ENCODE results near the gene NUCB2.
A peak's percentile ranks its signal among the peaks of the same experiment; 100 is the strongest.
"Not testable (repeated sequence)": the region's sequence is repeated elsewhere in the genome, so short reads cannot be mapped to it uniquely, and the experiment has no call there.

NUCB2 gene

GRCh38 chr11:17257196-17257595, 19.3 kb upstream of the NUCB2 start:
- Mint-ChIP-seq H3K27ac (no peak overlapping the region), H3K4me3 (no peak overlapping the region), H3K4me1 (ENCODE audit: low read depth) (peaks cover 6% of the 10 kb centered on the region), H3K27me3 (ENCODE audit: low read depth) (peaks cover 16% of the 10 kb centered on the region), H3K9me3 (no peaks in the 10 kb centered on the region), H3K36me3 (ENCODE audit: low read depth) (no peaks in the 10 kb centered on the region)
- DNase-seq (ENCODE audit: low spot score) = no peak

GRCh38 chr11:17258670-17259069, 17.9 kb upstream of the NUCB2 start:
- no peaks in the 10 kb centered on the region for H3K9me3 Mint-ChIP-seq
- peaks cover 11% of the 10 kb centered on the region for H3K4me1 Mint-ChIP-seq (ENCODE audit: low read depth)
- peaks cover 1% of the 10 kb centered on the region for H3K36me3 Mint-ChIP-seq (ENCODE audit: low read depth)
- no peak overlapping the region for H3K4me3 Mint-ChIP-seq
- DNase-seq (ENCODE audit: low spot score) = no peak
- H3K27ac Mint-ChIP-seq = no peak overlapping the region
- peaks cover 14% of the 10 kb centered on the region for H3K27me3 Mint-ChIP-seq (ENCODE audit: low read depth)

GRCh38 chr11:17259519-17259918, 17.0 kb upstream of the NUCB2 start:
- Mint-ChIP-seq H3K27ac (no peak overlapping the region), H3K4me3 (no peak overlapping the region), H3K36me3 (ENCODE audit: low read depth) (peaks cover 1% of the 10 kb centered on the region), H3K9me3 (no peaks in the 10 kb centered on the region), H3K4me1 (ENCODE audit: low read depth) (peaks cover 14% of the 10 kb centered on the region), H3K27me3 (ENCODE audit: low read depth) (peaks cover 18% of the 10 kb centered on the region)
- no peak for DNase-seq (ENCODE audit: low spot score)

- Mint-ChIP-seq H3K36me3 (ENCODE audit: low read depth) (peaks cover 1% of the 10 kb centered on the region), H3K4me3 (no peak overlapping the region), H3K4me1 (ENCODE audit: low read depth) (peaks cover 14% of the 10 kb centered on the region), H3K9me3 (no peaks in the 10 kb centered on the region), H3K27me3 (ENCODE audit: low read depth) (peaks cover 20% of the 10 kb centered on the region), H3K27ac (no peak overlapping the region)
- DNase-seq (ENCODE audit: low spot score) = no peak
Observed at GRCh38 chr11:17260020-17260419, 16.5 kb upstream of the NUCB2 start.

GRCh38 chr11:17263769-17264168, 12.8 kb upstream of the NUCB2 start:
- DNase-seq (ENCODE audit: low spot score) = no peak
- no peaks in the 10 kb centered on the region for H3K9me3 Mint-ChIP-seq
- no peak overlapping the region for H3K27ac Mint-ChIP-seq
- H3K4me1 Mint-ChIP-seq (ENCODE audit: low read depth) = peaks cover 15% of the 10 kb centered on the region
- peaks cover 36% of the 10 kb centered on the region for H3K27me3 Mint-ChIP-seq (ENCODE audit: low read depth)
- peaks cover 1% of the 10 kb centered on the region for H3K36me3 Mint-ChIP-seq (ENCODE audit: low read depth)
- H3K4me3 Mint-ChIP-seq = no peak overlapping the region

GRCh38 chr11:17266781-17267180, 9.8 kb upstream of the NUCB2 start:
- Mint-ChIP-seq H3K4me3 (no peak overlapping the region), H3K9me3 (no peaks in the 10 kb centered on the region), H3K27ac (no peak overlapping the region), H3K36me3 (ENCODE audit: low read depth) (peaks cover 1% of the 10 kb centered on the region), H3K4me1 (ENCODE audit: low read depth) (peaks cover 21% of the 10 kb centered on the region), H3K27me3 (ENCODE audit: low read depth) (peaks cover 34% of the 10 kb centered on the region)
- no peak for DNase-seq (ENCODE audit: low spot score)

GRCh38 chr11:17267576-17267975, 9.0 kb upstream of the NUCB2 start:
- H3K4me1 Mint-ChIP-seq (ENCODE audit: low read depth) = peaks cover 22% of the 10 kb centered on the region
- peaks cover 34% of the 10 kb centered on the region for H3K27me3 Mint-ChIP-seq (ENCODE audit: low read depth)
- H3K9me3 Mint-ChIP-seq = no peaks in the 10 kb centered on the region
- no peak overlapping the region for H3K27ac Mint-ChIP-seq
- no peak overlapping the region for H3K4me3 Mint-ChIP-seq
- H3K36me3 Mint-ChIP-seq (ENCODE audit: low read depth) = peaks cover 1% of the 10 kb centered on the region
- no peak for DNase-seq (ENCODE audit: low spot score)

- H3K4me3 Mint-ChIP-seq; H3K9me3 Mint-ChIP-seq; H3K36me3 Mint-ChIP-seq (ENCODE audit: low read depth); H3K27ac Mint-ChIP-seq; DNase-seq (ENCODE audit: low spot score): not testable (repeated sequence)
- Mint-ChIP-seq H3K27me3 (ENCODE audit: low read depth) (peaks cover 35% of the 10 kb centered on the region), H3K4me1 (ENCODE audit: low read depth) (peaks cover 27% of the 10 kb centered on the region)
Observed at GRCh38 chr11:17268500-17268899, 8.0 kb upstream of the NUCB2 start.

- Mint-ChIP-seq H3K27me3 (ENCODE audit: low read depth) (peaks cover 32% of the 10 kb centered on the region), H3K27ac (no peak overlapping the region), H3K9me3 (no peaks in the 10 kb centered on the region), H3K36me3 (ENCODE audit: low read depth) (no peaks in the 10 kb centered on the region), H3K4me3 (no peak overlapping the region), H3K4me1 (ENCODE audit: low read depth) (peaks cover 26% of the 10 kb centered on the region)
- DNase-seq (ENCODE audit: low spot score) = no peak
Observed at GRCh38 chr11:17268902-17269301, 7.6 kb upstream of the NUCB2 start.

GRCh38 chr11:17272801-17273200, 3.7 kb upstream of the NUCB2 start:
- no peak overlapping the region for H3K27ac Mint-ChIP-seq
- H3K36me3 Mint-ChIP-seq (ENCODE audit: low read depth) = peaks cover 5% of the 10 kb centered on the region
- H3K4me3 Mint-ChIP-seq = no peak overlapping the region
- no peaks in the 10 kb centered on the region for H3K9me3 Mint-ChIP-seq
- peaks cover 40% of the 10 kb centered on the region for H3K4me1 Mint-ChIP-seq (ENCODE audit: low read depth)
- no peak for DNase-seq (ENCODE audit: low spot score)
- peaks cover 7% of the 10 kb centered on the region for H3K27me3 Mint-ChIP-seq (ENCODE audit: low read depth)

- Mint-ChIP-seq H3K9me3 (no peaks in the 10 kb centered on the region), H3K4me1 (ENCODE audit: low read depth) (peaks cover 39% of the 10 kb centered on the region), H3K4me3 (no peak overlapping the region), H3K27ac (no peak overlapping the region), H3K27me3 (ENCODE audit: low read depth) (peaks cover 7% of the 10 kb centered on the region), H3K36me3 (ENCODE audit: low read depth) (peaks cover 5% of the 10 kb centered on the region)
- no peak for DNase-seq (ENCODE audit: low spot score)
Observed at GRCh38 chr11:17273211-17273610, 3.3 kb upstream of the NUCB2 start.

GRCh38 chr11:17273668-17274282, 2.8 kb upstream of the NUCB2 start:
- Mint-ChIP-seq H3K36me3 (ENCODE audit: low read depth) (peaks cover 9% of the 10 kb centered on the region), H3K27me3 (ENCODE audit: low read depth) (peaks cover 7% of the 10 kb centered on the region), H3K4me1 (ENCODE audit: low read depth) (peaks cover 42% of the 10 kb centered on the region), H3K27ac (no peak overlapping the region), H3K4me3 (no peak overlapping the region), H3K9me3 (no peaks in the 10 kb centered on the region)
- no peak for DNase-seq (ENCODE audit: low spot score)

GRCh38 chr11:17275400-17276235, 921 bp upstream of the NUCB2 start:
- H3K9me3 Mint-ChIP-seq = no peaks in the 10 kb centered on the region
- peaks cover 44% of the 10 kb centered on the region for H3K4me1 Mint-ChIP-seq (ENCODE audit: low read depth)
- H3K27me3 Mint-ChIP-seq (ENCODE audit: low read depth) = peaks cover 5% of the 10 kb centered on the region
- peak overlapping the region; percentile 92 for H3K27ac Mint-ChIP-seq
- no peak for DNase-seq (ENCODE audit: low spot score)
- H3K36me3 Mint-ChIP-seq (ENCODE audit: low read depth) = peaks cover 14% of the 10 kb centered on the region
- peak overlapping the region; percentile 94 for H3K4me3 Mint-ChIP-seq

GRCh38 chr11:17277024-17277584, 565 bp downstream of the NUCB2 start:
- peaks cover 5% of the 10 kb centered on the region for H3K27me3 Mint-ChIP-seq (ENCODE audit: low read depth)
- H3K9me3 Mint-ChIP-seq = no peaks in the 10 kb centered on the region
- peaks cover 47% of the 10 kb centered on the region for H3K4me1 Mint-ChIP-seq (ENCODE audit: low read depth)
- peak overlapping the region; percentile 92 for H3K27ac Mint-ChIP-seq
- H3K36me3 Mint-ChIP-seq (ENCODE audit: low read depth) = peaks cover 22% of the 10 kb centered on the region
- DNase-seq (ENCODE audit: low spot score) = peak; percentile 47
- peak overlapping the region; percentile 94 for H3K4me3 Mint-ChIP-seq
